Hippocampal formation (tissue), 2 donors: ENCODE data around the gene CCNL2.

Source experiments
- DNase-seq, 2 donors: peaks; one replicate each; lab custom pipeline; 2025; lab: John Stamatoyannopoulos, UW

The CCNL2 gene

GRCh38 chr1:1341549-1342021 is 57.5 kb downstream of the CCNL2 start:
- no peak for DNase-seq

DNA sequence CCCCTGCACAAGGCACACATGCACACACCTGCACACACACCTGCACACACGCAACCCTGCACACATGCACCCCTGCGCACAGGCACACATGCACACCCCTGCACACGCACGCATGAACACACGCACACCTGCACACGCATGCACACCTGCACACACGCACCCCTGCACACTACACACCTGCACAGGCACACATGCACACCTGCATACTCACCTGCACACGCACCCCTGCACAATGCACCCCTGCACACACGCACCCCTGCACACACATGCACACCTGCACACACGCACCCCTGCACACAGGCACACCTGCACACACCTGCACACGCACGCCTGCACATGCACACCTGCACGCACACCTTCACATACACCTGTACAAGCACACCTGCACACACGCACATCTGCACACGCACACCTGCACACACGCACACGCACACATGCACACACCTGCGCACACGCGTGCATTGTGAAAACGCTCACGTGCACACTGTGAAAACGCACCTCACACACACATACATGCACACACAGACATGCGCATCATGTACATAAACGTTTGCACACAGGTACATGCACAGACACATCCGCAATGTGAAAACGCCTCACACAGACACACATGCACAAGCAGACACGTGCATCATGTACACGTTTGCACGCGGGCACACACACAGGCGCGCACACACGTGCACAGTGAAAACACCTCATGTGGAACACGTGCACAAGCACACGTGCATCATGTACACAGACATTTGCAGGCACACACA is 58.2 kb downstream of the CCNL2 start:
- DNase-seq, result no peak

GRCh38 chr1:1340185-1340584 is 59.0 kb downstream of the CCNL2 start:
- DNase-seq, result no peak

- no peak for DNase-seq
Measured at GRCh38 chr1:1338278-1338677, 60.9 kb downstream of the CCNL2 start.

DNA sequence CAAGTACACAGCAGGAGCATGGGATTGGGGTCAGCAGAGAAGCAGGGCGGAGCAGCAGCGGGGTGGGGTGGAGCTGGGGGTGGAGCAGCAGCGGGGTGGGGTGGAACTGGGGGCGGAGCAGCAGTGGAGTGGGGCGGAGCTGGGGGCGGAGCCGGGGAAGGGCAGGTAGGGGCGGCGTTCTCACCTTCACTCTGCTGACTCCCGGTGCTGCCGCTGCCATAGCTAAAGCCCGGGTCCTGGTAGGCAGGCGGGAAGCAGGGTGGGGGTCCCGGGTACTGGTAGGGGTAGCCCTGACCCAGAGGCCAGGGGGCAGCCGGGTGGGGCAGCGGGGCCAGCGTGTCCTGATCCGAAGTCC is 61.4 kb downstream of the CCNL2 start:
- DNase-seq, result no peak

- DNase-seq, result no peak
Measured at GRCh38 chr1:1336931-1337792, 62.0 kb downstream of the CCNL2 start.

GRCh38 chr1:1336446-1336845 is 62.7 kb downstream of the CCNL2 start:
- no peak for DNase-seq

GRCh38 chr1:1335792-1336248 is 63.3 kb downstream of the CCNL2 start:
- DNase-seq, result no peak
